Activated CD8-positive, alpha-beta memory T cell treated with anti-CD3 and anti-CD28 coated beads, Interleukin-2, amount 50 U/mL, for 24 hours (primary cell): ENCODE results near the gene SLC51B.
"Not testable (repeated sequence)": the region's sequence is repeated elsewhere in the genome, so short reads cannot be mapped to it uniquely, and the experiment has no call there.

Experiments used
- DNase-seq: peaks from one replicate; pipeline ENCODE4 v3.0.0-alpha.2; 2020; ENCODE audit errors: extremely low read depth

The SLC51B gene

DNA sequence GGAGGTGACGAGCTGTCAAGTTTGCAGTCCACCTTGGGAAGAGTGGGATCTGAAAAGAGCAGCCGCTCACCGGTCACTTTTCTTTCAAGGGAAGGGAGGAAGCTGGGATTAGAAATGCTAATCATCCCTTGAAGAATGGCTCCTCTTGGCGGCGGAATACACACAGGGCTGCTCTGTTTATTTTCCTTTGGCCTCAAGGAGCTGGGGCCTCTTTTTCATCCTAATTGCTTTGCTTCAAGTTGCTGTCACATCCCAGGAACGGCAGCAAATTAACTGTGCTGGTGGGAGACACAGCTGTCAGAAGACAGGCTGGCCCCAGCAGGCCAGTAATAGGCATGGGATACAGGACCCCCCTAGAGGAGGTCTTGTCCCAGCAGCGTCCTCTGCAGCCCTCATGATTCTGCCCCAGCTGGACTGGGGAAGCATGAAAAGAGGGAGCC is 38.1 kb downstream of the SLC51B start:
- no peak for DNase-seq

DNA sequence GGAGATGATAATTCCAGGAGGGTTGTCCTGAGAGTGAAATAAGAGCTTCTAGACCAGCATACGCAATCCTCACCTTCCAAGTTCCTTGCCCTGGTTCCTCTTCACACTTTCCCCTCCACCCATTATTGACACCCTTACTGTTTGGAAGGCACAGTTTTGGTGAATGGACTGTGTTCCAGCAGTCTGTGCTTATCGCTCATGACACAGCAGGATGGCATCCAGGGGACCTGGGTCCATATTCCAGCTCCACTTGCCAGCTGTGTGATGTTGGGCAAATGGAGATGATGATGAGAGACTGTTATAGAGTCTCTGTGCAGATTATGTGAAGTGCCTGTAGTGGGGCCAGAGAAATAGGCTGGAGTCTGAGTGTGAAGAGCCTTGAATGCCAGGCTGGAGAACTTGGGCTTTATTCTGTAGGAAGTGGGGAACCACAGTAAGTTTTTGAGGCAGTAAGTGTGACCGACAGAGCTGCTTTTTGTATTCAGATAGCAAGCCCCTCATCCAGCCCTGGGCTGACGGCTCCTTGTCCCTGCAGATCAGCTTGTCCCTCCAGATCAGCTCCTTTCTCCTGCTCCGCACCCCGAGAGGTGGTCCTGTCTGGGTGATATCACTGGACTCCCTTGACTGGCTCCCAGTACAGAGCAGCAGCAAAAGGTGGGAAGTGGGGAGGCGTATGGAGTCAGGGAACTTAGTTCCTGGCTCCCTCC is 39.5 kb downstream of the SLC51B start:
- DNase-seq = no peak

DNA sequence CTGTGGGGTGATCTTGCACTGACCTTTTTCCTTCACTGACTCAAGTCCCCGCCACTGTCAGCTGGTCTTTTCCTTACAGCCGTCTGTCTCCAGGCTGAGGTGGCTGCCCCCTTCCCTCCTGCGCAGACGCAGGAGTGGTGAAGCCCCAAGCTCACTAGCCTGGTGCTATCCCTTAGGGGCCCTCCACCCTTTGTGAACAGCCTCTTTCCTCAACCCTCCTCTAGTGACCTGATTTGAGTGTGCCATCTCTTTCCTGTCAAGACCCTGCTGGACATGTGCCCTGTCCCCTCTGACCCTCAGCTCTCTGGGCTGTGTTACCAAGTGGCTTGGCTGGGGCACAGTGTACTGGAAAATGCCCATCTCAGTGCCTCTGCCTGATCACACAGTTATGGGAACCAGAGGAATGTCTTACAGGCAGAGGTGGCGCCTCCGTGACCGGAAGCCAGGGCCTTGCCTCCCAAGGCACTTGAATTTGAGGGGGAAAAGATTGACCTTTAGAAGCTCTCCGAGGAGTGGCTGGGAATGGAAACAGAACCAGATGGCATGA is 40.1 kb downstream of the SLC51B start:
- DNase-seq = no peak

DNA sequence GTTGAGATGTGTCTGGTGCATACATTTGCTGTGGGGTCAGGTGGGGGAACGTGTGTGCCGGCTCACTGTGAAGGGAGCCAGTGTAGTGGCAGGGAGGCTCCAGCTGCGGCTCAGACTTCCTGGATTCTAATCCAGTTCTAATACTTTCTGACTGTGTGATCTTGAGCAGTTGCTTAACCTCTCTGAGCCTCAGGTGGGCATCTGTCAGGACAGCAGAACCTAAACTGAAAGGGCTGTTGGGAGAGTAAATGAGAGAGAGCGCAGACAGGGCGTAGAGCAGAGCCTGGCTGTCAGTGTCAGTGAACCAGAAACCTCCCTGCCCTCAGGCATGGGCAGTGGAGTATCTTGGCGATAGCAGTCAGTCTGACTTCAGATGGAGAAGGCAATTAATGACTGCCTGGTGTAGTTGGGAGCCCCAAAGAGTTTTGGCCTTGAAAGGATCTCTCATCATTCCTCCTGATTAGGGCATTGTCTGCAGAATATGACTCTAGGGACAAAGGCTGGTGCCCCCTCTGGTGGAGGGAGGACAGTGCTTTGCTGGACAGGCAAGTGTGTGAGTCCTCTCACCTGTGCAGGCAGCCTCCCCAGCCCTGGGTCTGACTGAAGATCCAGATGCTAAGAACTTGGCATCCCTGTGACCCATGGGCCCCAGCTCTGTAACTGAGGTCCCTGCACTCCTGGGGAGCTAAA is 40.9 kb downstream of the SLC51B start:
- DNase-seq = no peak

DNA sequence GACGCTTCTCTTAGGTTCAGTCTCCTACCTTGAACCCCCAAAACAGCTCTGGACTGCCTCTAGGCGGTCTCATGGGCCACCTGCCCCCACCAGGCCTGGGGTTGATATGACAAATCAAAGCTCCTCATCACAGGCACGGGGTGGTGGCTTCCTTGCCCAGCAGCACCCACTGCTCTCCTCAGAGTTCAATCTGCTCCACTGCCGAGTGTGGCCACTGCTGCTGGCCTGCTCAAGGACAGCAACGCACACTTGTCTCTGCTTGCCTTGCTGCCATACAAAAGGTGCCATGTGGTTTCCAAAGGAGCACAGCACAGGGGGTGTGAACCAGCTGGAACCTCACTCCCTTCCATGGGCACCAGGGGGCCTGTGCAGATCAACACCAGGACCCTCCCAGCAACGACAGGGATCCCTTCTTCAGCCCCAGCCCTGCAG is 41.5 kb downstream of the SLC51B start:
- no peak for DNase-seq

DNA sequence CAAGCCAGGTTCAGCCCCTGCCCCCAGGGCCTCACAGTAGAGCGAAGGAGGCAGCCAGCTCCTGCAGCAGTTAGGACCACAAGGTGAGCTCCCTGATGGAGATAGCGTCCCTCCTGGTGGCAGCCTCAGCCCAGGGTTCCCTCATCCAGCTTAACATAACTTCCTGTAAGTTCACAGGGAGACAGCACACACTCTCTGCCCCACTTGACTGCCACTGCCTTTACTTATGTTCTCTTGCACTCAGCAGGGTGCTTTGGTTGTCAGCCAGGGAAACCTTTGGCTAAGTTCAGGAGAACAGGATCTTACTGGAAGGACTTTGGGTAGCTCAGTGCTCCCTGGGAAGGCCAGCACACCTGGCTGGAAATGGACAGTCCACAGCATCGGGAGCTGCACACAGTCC is 42.2 kb downstream of the SLC51B start:
- no peak for DNase-seq

DNA sequence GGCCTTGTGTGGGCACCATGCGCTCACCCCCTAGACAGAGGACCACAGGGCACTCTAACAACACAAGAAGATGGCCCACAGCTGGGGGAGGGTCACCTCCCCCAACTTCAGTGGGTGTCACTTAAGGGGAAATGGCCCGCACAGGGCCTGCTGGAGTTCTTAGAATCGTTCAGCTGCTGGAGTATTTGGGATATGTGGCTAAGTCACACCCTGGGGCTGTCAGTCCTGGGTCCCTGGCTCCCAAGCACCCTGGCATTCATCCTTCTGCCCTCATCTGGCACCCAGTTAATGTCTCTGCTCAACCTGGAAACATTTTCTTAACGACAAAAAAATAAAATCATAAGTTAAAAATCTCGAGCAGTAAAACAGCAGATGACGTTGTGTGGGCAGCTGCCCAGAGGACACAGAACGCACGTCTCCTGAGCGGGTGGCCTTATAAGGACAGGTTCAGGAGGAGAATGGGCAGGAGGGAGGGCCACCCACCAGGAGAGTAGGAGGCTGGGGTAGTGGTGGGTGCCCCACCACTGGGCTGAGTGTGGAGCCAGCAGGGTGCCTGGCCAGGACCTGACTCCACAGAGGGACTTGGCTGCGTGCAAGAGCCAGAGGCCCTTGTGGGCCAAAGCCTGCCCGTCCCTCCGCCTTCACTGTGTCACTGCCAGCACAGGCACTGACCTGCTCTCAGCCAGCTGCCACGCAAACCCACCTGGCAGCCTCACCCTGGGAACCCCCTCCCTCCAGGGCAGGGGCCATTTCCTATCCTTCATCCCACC is 42.9 kb downstream of the SLC51B start:
- no peak for DNase-seq

DNA sequence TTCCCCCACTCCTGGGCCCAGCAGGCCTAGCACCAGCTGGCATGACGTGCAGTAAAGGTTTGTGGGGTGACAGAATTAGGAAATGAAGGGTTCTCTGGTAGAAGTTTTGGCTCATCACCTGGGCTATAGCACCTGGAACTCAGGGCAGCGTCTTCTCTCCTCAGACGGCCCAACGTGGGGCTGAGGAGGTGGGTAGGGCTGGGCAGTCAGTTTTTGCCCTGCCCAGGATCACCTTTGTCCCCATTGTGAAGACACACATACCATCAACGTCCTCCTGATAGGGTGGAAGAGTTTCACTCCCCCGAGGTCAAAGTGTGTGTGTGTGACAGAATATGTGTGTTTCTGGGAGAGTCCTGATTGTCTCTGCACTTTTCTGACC is 43.4 kb downstream of the SLC51B start:
- no peak for DNase-seq

DNA sequence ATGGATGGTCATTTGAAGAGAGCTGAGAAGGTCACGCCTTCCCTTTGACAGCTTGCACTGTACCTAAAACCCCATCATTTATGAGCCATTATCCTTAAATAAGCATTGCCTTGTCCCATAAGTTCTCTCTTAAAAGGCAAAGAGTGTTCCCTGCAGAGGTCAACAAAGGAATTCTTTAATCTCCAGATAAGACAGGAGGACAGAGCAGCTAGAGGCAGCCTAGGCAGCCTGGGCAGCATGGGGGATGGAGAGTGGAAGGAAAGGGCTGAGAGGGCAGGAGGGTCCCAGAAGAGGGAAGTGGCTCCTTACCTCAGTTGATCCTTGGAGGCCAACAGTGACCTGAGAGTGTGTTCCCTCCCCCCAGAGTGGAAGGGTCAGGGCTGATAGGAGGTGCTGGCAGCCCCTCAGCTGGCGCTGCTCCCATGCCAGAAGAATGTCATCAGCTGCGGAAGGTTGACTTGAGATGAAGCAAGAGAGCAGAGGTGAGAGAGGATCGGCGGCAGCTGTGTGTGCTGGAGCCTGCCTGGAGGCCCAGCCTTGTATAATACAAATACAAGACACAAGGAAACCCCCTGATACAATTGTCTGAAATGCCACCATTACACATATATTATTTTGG is 44.1 kb downstream of the SLC51B start:
- DNase-seq = no peak

DNA sequence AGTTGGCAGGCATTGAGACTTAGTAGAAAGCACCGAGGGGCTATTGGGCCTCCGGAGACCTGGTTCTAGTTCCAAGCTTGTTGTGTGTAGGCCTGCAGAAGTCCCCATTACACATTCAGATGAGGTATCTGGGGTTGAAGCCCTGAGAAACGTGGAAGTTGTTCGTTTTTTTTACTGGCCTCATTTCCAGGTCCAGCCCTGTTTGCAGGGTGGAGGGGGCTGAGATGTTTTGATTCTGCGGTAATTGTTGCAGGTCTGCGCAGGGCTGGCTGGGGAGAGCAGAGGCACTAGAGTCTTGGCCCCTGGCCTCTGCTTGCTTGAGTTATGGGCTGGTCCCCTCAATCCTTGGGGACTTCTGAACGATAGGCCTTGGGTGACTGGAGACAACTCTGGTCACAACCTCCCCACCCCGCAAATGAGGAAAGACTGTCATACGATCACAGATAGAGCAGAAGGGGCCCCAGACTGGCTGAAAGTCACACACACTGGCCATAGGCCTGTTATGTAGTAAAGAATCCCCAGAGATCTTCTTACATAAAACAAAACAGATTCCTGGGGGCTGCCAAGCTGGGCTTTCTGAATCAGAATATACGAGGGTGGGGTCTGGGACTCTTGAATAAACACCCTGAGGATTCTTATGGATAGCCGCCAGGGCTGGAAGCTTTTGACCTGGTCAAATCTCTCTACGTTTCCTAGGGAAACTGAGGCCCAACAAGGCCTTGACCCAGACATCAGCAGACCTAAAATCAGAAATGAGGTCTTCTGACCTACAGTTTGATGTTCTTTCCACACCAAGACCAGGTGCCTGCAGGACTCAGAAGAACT is 47.0 kb downstream of the SLC51B start:
- no peak for DNase-seq

DNA sequence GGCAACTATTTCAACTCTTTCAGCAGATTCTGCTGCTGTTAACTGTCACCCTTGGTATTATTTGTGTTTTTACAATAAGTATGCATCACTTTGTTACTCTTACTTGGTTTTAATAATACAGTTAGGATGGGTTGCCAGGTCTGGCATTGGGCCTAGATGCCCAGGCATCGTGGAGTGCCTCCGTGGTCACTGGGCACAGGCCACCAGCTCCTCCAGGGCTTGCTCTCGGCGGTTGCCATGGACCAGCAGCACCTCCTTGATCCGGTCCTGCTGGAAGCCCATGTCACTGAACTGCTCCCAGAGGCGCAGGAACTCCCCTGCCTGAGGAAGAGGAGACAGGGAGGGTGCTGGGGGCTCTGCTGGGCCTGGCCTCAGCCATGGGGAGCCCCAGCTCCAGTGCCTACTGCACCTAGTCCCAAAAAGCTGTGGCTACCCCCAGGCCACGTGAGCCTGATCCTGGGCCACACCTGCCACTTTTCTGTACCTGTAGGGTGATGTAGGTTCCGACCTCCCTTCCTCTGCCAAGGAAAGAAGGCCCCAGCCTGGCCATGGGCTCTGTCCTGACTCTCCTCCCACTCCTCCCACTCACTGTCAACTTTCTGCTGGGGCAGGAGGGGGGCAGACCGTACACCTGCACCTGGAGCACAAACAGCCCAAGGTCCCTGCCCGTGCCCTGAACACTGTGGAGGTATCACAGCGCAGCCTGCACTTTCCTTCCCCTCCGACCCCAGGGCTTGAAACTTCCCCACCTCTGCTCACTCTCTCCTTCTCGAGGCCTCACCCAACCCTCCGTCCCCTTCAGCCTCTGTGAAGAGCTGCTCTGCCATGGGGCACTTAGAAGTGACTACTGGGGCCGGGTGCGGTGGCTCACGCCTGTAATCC is 48.0 kb downstream of the SLC51B start:
- no peak for DNase-seq

DNA sequence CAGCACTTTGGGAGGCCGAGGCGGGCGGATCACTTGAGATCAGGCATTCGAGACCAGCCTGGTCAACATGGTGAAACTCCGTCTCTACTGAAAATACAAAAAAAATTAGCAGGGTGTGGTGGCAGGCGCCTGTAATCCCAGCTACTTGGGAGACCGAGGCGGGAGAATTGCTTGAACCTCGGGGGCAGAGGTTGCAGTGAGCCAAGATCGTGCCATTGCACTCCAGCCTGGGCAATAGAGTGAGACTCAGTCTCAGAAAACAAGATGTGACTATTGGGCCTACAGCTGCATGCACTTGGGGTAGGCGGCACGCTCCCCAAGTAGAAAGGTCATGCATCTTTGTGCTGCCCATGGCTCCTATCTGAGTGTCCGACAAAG is 48.6 kb downstream of the SLC51B start:
- DNase-seq = not testable (repeated sequence)

DNA sequence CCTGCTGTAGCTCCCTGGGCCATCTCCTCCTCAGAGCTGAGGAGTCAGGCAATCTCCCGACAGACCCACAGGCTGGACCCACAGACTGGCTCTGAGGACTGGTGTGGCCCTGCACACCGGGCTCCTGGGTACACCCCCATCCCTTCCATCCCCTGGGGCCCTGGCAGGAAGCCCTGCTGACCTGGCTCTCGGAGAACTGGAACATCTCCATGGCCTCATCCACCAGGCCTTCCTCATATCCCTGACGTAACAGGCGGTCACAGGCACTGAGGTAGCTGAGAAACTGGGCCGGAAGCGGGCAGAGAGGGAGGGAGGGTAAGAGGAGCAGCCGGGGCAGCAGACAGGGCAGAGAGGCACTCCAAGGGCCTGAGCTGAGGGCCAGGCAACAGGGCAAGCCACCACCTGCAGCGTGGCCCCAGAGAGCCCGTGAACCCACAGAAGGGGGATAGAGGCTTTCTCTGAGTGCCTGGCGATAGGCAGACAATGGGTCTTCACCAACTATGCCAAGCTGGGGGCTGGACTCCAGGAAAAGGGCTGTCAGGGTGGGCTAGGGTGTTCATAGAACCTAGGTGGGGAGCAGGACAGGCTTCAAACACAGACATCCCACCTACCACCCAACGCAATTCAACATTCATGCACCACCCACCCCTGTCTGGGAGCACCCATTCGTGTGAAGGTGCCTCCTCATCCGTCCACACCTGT is 49.3 kb downstream of the SLC51B start:
- no peak for DNase-seq

DNA sequence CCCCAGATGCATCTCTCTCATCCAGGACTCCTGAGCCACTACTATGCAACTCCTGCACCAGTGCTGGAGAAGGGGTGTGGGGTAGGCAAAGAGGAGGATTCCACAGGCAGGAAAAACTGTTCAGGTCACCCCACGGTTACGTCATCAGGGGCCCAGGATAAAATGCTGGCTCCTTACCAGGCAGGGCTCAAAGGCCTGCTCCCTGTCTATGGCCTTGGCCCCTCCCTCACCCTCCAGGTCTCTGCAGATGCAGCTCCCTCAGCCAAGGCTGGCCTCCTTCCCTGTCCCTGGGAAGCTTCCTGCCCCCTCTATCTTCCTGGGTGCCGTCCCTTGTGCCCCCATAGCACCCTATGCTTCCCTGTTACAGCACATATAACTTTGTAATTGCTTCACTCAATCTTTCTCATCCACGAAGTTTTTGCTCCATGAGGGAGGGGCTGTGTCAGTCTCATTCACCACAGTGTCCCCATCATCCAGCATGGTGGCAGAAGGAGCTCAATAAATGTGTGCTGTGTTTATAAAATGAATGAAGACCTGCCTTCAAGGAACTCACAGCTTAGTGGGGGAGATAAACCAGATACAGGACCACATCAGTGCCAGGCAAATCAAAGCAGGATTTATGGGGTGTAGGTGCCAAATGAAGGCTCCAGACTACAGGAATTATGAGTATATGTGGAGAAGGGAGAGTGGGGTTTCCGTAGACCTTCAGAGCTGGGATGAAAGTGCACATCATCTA is 50.0 kb downstream of the SLC51B start:
- DNase-seq = no peak

DNA sequence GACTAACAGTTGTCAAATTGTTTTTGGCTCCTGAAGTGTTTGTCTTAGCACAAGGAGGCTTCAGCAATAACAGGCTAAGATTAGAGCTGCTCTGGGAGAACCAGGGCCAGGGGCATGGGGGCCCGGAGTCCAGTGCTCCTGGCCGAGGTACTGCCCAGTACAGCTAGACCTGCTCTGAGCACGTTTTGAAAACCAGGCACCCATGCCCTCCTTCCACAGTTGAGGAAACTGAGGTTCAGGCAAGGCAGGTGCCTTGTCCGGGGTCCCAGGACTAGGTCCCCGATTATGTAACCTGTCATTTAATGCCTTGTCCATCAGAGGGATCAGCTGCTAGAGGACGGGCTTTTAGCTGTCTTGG is 50.5 kb downstream of the SLC51B start:
- no peak for DNase-seq

DNA sequence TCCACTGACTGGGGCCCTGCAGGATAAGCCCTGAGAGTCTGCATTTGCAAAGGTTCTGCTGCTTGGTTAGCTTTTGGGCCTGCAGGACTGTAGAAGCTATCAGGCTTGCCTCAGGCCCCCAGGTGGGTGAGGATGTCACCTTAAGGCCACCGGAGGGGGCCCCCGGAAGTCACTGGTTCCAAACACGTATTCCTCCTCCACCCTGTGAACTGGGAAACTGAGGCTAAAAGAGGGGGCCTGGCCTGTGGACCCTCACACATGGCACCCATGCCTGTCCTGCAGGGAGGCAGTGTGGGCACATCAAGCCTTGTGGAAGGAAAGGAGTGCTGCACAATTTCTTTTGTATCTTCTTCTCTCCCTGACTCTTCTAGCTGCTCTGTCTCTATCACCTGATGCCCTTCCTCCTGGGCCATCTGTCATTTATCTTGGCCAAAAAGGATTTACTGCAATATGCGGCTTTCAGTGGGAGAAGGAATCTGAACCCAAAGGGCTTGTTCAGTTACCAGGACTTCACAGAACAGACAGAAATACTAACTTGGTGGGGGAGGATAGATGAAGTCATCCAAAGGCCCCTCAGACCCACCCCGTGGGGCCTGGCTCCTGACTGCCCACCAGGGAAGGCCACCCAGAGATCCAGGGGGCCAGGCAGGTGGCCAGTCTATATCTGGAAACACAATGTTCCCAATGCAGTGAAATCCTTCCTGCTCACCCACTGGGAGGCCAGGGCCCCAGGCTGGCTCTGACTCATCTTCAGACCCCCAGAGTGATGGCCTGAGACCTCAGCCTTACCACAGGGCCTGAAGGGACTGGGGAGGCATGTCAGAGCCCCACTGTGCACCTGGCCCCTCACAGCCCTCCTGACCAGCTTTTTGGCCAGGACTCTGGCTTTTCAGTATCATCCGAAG is 51.5 kb downstream of the SLC51B start:
- no peak for DNase-seq

DNA sequence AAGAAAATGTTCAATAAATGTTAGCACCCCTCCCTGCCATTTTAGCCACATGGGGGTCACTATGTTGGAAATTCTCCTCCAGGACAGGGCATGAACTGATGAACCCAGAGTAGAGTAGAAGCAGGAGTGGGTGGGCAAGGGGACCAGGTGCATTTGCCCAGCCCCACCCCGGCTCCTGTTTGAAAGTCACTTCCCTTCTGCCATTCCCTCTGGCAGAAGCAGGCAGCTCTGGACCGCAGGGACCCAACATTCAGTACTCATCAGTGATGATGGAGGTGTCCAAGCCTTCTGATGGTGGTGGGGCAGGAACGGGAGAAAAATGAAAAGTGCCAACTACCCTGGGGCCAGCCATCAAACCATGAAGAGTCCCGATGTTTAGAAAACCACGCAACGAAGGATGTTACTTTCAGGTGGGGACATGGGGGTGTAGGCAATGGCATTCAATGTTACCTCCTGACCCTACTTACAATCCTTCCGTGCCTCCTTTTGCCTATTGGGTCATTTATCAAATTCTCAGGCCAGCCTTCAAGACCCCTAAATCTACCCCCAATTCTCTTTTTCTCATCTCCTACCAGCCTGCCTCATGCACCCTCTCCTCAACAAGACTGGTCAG is 52.6 kb downstream of the SLC51B start:
- DNase-seq = no peak
